Left lung (tissue), 10 donors: ENCODE data around the gene NCEH1. TPM values are rescaled to one million over a fixed set of nuclear protein-coding genes. Genes with fewer than 3 reads are reported as not detected.

Experiments
- ATAC-seq: fragments of 200-7000 bp; cut with Tn5 transposase; one replicate; pipeline ENCODE4 v1.9.1; 2020; ENCODE audit warnings: moderate library complexity
- DNase-seq, 4 donors: peaks; one replicate each; pipeline ENCODE4 v3.0.0-alpha.2; 2013 to 2020
- H3K27ac ChIP-seq, 2 donors: fragments of 200-600 bp; sonication (generic) in 1 of 2; one replicate each; pipeline versions ENCODE4 v1.5.0 to v1.8.0; 2020 to 2021
- H3K27me3 ChIP-seq, 2 donors: fragments of 200-600 bp; sonication (generic) in 1 of 2; one replicate each; pipeline versions ENCODE4 v1.5.0 to v1.8.0; 2020 to 2021
- H3K36me3 ChIP-seq, 2 donors: fragments of 200-600 bp; sonication (generic) in 1 of 2; one replicate each; pipeline versions ENCODE4 v1.5.0 to v1.8.0; 2020 to 2021
- H3K4me1 ChIP-seq, 2 donors: fragments of 200-600 bp; one replicate each; pipeline ENCODE4 v1.8.0; 2021
- H3K4me3 ChIP-seq, 2 donors: fragments of 200-600 bp; sonication (generic) in 1 of 2; one replicate each; pipeline versions ENCODE4 v1.5.0 to v1.8.0; 2020 to 2021; ENCODE audit warnings: mild to moderate bottlenecking in 1 of 2
- H3K9me3 ChIP-seq, 2 donors: fragments of 200-600 bp; sonication (generic) in 1 of 2; one replicate each; pipeline versions ENCODE4 v1.5.0 to v1.8.0; 2020 to 2021
- CTCF ChIP-seq, 2 donors: fragments of 200-600 bp; sonication (generic) in 1 of 2; IDR thresholded peaks; one replicate each; pipeline versions ENCODE4 v1.5.0 to v1.8.0; 2021; ENCODE audit warnings: antibody characterized with exemption in 2 of 2
- intact Hi-C, 2 donors: fragments of 100-400 bp; cut with DNase I; formaldehyde crosslinking; loops; one replicate each; pipeline versions ENCODE4 v1.11.2 to v1.14.2; 2022
- polyA plus RNA-seq, 6 donors: library from polyadenylated mRNA; unstranded; fragments of 120-200 nt; gene quantifications; one replicate each; pipeline ENCODE4 v1.2.1, GENCODE V29; 2013; ENCODE audit not compliant: insufficient read length in 6 of 6
- total RNA-seq, 2 donors: library from RNA; stranded (reverse); fragmentation: NEBNext Ultra II Directional; extraction: Animal tissue kit (Norgen Biotek cat#: 25700); gene quantifications; one replicate each; pipeline ENCODE4 v1.2.1, GENCODE V29; 2021
- donor health status: DM: no; HTN: yes; CAD: no.
- donor health status: DM: no; HTN: no; CAD: no.

Gene NCEH1
- total and polyA plus RNA-seq, 8 donors, result 2.8 to 66.6 (median 3.3) TPM

- peaks cover 0 to 14% of the 10 kb centered on the region in 2 donors for H3K4me1 ChIP-seq
- TF ChIP-seq CTCF (IDR thresholded peaks at IDR 0.05), result no peak
- H3K4me3 ChIP-seq, result no peak overlapping the region
- intact Hi-C loops, result no loop called here
- DNase-seq (no peak), ATAC-seq (no peak)
- no peak overlapping the region for H3K27ac ChIP-seq
- no peaks in the 10 kb centered on the region for H3K9me3 ChIP-seq
- peaks cover 0 to 23% of the 10 kb centered on the region in 2 donors for H3K36me3 ChIP-seq
- no peaks in the 10 kb centered on the region for H3K27me3 ChIP-seq
Observed at GRCh38 chr3:172646439-172647015, 64.3 kb downstream of the NCEH1 start.

DNA sequence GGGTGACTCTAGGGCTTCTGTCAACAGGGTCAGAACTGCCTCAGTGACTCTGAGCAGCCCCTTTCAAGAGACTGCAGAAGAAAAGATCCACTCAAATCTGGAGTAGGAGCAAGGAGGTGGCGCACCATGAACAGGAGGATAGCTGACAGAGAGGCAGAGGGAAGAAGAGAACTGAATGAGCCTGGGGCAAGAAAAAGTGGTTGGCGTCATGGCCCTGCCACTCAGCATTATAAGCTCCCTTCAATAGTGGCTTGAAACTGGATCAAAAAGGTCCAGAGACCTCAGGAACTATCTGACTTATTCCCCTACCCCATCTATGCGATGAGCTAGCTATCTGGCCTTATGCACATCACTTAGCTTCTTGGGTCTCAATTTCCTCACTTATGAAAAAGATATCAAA is 66.6 kb downstream of the NCEH1 start:
- ATAC-seq, result no peak
- H3K27me3 ChIP-seq, result no peaks in the 10 kb centered on the region
- no peaks in the 10 kb centered on the region for H3K9me3 ChIP-seq
- no peak for TF ChIP-seq CTCF (IDR thresholded peaks at IDR 0.05)
- intact Hi-C loops, result no loop called here
- no peak for DNase-seq
- no peak overlapping the region for H3K4me3 ChIP-seq
- H3K4me1 ChIP-seq, result peaks cover 0 to 7% of the 10 kb centered on the region in 2 donors
- no peak overlapping the region for H3K27ac ChIP-seq
- peaks cover 0 to 32% of the 10 kb centered on the region in 2 donors for H3K36me3 ChIP-seq

GRCh38 chr3:172643506-172644179 is 67.2 kb downstream of the NCEH1 start:
- ATAC-seq, result no peak
- intact Hi-C loops, result no loop called here

DNA sequence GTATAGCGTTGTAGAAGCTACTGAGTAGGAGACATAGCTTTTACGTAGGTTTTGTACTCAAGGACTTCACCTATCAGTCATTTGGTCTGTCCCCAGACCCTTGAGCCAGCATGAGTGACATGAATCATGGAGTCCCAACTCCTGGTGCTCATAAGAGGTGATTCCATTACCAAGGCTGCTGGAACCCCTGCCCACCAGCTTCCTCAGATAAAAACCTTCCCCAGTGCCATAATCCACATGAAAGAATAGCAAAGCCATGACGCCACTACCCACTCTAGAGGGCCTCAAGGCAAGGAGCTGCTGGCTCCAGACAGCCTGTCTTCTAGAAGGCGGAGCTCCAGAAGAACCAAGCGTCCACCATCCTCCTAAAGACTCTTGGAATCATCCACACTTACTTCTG is 69.6 kb downstream of the NCEH1 start:
- TF ChIP-seq CTCF (IDR thresholded peaks at IDR 0.05), result no peak
- Histone ChIP-seq H3K4me3 (no peak overlapping the region), H3K9me3 (no peaks in the 10 kb centered on the region), H3K36me3 (peaks cover 0 to 37% of the 10 kb centered on the region in 2 donors), H3K27ac (no peak overlapping the region), H3K4me1 (no peaks in the 10 kb centered on the region), H3K27me3 (no peaks in the 10 kb centered on the region)
- ATAC-seq (no peak), DNase-seq (no peak)
- intact Hi-C loops, result no loop called here

More at GRCh38 chr3:172643506-172644179, 67.2 kb downstream of the NCEH1 start:
- peaks cover 0 to 3% of the 10 kb centered on the region in 2 donors for H3K4me1 ChIP-seq
- H3K27ac ChIP-seq, result no peak overlapping the region
- H3K9me3 ChIP-seq, result no peaks in the 10 kb centered on the region
- no peak overlapping the region for H3K4me3 ChIP-seq
- peaks cover 0 to 37% of the 10 kb centered on the region in 2 donors for H3K36me3 ChIP-seq
- H3K27me3 ChIP-seq, result no peaks in the 10 kb centered on the region
- TF ChIP-seq CTCF (IDR thresholded peaks at IDR 0.05), result no peak
- DNase-seq, result no peak

GRCh38 chr3:172640751-172641150 is 70.1 kb downstream of the NCEH1 start:
- Histone ChIP-seq H3K9me3 (no peaks in the 10 kb centered on the region), H3K27me3 (no peaks in the 10 kb centered on the region), H3K4me3 (no peak overlapping the region), H3K36me3 (peaks cover 0 to 37% of the 10 kb centered on the region in 2 donors), H3K27ac (no peak overlapping the region), H3K4me1 (peaks cover 0 to 3% of the 10 kb centered on the region in 2 donors)
- DNase-seq, result no peak
- no peak for ATAC-seq
- intact Hi-C loops, result no loop called here
- no peak for TF ChIP-seq CTCF (IDR thresholded peaks at IDR 0.05)
